Measurements from ENCODE around the gene RABGAP1L.

The RABGAP1L gene

DNA sequence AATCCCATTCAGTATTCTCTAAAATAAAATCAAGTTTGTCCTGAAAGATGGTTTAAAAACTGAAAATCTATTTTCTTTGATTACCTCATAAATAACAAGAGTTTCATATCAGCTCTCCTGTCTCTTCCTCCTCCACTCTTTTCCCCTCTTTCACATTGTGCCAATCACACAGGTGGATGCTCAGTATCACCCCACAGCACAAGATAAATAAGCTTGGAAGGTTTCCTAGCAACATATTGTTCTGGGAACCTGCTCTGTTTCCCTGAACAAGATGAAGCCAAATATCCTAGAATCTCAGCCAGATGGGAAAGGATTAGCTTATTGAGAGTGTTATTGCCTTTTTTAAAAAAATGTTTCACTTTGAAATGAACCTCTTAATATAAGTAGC, 794.7 kb downstream of the RABGAP1L start:
- DNase-seq, result peak; percentile 87

DNA sequence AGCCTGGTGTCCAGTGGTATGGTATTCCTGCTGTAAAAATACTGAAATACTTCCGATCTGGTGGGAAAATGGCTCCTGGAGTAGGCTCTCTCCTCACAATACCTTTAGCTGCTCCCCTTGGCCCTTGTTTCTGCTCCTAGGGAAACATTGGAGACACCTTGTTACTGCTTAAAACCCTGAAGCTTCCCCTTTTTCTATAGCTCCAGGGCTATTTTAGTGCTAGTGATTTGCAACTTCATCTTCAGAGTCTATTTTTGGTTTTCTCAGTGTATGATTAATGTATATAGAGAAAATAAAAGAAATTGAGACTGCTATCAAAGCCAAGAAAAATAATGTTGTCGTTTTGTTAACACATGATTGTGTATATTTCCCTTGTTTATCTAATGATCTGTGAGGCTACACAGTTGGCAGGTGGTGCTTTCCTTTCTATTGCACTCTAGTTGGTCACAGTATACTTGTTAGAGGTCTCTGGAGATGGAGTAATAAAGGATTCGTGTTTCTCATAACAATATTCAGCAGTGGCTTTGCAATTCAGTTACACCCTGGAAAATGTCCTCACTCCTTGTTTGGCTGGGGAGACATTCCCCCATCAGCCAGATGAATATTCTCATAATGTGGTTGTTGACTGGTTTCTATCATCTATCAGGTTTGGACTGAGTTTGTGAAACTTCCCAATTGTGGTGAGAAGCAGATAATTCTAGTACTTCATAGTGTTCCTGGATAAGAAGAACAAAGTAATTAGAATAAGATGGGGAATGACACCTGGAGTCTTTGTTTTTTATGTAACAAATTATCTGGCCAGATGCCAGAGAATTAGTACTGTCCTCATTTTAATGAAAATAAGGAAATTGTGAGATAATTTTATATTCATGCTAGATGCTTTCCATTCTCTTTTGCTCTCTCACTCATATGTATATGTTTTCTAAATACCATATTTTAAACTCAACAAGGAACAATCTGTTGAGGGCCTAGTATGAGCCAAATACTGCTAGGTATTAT, 795.6 kb downstream of the RABGAP1L start:
- DNase-seq, result peak; percentile 97

DNA sequence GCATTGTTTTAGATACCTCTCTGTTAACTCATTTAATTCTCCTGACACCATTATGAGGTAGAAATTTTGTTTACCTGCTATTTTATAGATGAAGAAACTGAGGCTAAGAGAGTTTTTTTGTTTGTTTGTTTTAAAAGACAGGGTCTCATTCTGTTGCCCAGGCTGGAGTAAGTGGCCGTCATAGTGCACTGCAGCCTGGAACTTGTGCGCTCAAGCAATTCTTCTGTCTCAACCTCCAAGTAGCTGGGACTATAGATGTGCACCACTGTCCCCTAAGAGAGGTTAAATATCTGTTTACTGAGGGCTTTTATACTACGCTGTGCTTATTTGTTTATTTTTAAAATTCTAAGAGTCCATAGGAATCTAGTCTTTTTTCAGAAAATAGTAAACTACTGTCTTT, 796.8 kb downstream of the RABGAP1L start:
- DNase-seq, result no peak

DNA sequence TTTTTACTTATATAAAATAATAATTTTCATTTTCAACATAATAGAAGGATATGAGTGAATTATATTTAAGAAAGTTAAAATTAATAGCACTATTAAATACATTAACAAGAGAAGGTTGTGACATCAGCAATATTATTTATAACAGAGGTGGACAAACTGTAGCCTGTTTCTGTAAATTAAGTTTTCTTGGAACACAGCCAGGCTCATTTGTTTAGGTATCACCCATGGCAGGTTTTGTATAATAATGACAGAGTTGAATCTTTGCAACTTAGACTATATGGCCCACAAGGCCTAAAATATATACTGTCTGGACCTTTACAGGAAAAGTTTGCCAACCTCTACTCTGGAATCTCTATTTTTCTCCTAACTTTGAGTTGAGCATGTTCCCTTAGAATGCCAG, 797.7 kb downstream of the RABGAP1L start:
- no peak for DNase-seq

DNA sequence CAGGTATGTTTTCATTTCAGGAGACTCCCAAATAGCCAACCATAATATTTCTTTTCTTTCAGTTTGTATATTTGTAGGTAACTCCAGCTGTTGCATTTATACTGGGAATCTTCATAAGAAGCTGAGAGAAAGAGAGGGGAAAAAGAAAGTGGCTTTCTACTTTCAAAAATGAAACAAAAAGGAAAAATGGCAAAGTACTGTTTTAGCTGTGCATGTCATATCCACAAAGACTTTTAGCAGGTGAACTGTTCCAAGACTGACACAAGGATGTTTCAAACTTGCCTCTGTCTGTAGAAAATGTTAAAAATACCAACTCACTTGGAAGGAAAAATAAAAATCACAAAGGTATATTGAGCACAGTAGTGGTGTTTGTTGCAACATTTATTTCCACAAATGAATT, 798.5 kb downstream of the RABGAP1L start:
- no peak for DNase-seq

DNA sequence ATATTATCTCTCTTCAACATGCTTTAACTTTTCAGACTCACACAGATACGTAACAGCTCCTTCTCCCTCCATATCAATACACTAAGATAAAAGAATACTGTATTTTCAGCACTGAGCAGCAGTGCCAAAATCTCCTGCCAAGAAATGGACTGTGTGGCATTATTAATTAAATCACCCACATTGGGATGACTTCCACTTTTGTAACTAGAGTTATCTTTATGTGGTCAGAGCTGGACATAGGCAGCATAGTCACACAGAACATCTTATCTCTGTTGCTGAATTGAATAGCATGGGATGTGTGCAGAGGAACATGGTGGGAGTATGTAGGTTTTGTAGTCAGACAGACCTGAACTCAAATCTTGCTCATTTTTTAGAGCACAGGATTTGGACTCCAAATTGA, 799.1 kb downstream of the RABGAP1L start:
- no peak for DNase-seq

DNA sequence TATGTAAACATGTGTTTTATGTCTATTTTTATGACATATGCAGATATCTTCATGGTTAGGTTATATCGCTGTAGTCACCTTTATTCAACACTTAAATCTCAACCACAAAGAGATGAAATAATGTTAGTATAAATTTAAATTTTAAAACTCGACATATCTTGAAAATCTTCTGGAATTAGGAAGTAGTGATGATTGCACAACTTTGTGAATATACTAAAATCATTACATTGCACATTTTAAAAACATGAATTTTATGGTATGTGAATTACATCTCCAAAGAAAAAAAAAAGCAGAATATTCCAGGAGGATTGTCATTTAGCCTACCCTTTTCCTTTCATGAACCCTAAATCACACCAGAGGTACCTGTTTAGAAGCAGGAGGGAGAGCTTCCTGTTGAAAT, 801.0 kb downstream of the RABGAP1L start:
- no peak for DNase-seq

DNA sequence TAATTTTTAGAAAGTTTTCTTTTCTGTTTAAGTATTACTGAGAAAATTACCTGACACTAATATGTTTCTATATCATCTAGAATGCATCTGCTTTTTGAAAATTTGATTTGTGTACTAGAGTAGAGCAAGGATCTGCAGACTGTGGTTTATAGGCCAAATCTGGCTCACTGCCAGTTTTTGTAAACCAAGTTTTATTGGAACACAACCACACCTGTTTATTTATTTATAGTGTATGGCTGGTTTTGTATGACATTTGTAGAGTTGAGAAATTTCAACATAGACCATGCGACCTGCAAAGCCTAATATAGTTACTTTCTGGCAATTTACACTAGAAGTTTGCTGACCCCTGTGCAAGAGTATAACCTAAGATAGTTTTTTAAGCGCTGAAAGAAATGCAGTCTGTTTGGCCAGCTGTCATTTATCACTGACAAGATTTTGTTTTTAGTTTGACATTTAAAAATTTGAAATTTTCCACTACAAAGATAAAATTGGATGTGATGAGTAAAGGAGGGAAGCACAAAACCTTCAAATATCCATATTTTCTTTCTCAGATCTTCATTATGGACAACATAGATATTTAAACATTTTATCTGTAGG, 804.3 kb downstream of the RABGAP1L start:
- peak; percentile 62 for DNase-seq

DNA sequence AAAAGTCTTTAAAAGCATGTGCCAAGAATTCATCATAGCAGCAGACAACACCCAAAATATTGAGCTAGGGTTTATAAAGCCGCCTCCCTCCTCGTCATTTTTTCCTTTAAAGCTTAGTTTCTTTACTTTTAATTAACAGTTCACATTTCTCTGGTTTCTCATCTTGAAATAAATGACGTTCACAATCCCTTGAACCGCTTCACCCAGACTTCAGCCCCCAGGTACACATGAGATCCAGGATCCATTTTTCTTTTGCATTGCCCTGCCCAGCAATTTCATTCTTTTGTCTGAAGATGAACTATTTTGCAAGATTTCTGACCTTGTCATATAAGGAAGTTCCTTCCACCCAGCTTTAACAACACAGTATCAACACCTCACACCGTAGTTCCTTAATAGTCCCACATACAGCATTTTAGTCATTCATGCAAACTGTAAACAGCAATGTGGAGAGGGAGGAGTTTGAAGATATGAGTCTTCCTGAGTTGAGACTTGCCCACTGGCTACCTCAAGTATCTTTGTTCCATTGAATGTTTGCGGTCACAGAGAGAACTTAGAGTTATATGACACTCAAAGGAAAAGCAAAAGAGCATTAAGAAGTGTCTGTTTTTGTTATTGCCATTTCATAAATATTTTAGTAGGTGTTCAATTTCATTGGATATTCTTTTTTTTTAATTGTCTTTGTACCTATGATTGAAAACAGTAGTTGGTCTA, 805.1 kb downstream of the RABGAP1L start:
- DNase-seq, result peak; percentile 13

DNA sequence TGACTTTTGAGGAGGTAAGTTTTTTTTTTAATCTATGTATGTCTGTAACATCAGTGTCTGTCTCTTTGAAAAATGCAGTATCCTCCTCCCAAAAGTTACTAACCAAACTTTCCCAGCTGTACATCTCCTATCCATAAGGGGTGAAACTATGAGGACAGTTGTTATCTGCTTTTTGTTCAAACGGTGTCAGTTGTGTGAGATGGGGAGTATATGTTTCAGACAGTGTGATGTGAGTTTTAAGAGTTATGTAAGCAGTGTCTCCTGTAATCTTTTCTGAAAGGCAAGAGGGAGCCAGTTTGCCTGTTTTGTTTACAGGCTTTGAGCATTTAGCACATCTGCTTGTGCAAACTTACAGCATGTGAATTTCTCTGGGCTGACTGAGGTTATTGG, 805.6 kb downstream of the RABGAP1L start:
- DNase-seq, result peak; percentile 29

DNA sequence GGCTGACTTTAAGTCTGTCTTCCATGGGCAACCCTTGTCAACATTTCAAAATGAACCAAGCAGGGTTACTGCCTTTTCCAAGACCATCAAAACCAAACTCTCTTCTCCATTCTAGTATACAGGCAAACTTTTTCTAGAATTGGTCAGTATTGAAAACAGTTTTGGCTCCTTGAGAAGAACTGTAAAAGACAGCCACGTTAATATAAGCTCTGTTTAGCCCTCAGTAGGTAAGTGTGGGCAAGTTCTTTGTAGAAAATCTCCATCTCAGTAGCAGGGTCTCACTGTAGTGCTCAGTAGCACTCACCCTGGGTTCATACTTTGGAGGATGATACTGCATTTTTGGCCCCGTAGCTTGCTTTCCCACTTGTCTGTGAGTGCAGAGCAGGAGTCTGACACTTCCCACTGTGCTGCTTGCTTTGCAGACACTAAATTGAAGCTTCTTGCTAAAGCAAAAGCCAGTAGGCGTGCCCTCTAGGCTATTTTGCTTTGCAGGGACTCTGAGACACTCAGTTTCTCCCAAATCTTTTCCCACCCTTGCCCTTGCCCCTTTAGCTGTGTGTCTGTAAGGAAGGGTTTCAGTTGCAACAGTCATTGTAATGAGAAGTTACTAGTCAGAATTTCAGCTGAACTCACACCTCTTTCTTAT, 806.2 kb downstream of the RABGAP1L start:
- no peak for DNase-seq

DNA sequence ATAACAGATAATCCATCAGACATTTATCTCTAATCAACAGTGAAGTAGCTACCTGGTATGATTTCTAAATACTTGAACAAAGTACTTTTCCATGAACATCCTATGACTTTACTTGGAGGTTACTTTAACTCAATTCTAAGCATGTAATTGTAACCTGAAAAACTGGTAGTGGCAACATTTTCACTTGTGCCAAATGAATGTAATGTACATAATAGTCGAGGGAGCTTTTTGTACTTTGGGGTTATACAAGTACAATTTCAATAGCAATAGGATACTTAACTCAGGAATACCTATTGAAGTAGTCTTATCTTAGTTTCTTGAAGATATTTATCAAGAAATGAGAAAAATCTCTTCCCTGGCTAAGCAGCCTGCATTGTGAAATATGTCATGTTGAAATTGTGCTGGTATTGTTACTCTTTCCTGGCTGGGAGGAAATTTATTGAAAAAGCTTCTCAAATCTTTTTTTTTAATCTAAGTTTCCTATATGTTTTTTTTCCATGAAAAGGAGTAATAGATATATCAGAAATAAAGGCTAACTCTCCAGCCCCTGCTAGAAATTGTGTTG, 806.8 kb downstream of the RABGAP1L start:
- DNase-seq, result no peak

DNA sequence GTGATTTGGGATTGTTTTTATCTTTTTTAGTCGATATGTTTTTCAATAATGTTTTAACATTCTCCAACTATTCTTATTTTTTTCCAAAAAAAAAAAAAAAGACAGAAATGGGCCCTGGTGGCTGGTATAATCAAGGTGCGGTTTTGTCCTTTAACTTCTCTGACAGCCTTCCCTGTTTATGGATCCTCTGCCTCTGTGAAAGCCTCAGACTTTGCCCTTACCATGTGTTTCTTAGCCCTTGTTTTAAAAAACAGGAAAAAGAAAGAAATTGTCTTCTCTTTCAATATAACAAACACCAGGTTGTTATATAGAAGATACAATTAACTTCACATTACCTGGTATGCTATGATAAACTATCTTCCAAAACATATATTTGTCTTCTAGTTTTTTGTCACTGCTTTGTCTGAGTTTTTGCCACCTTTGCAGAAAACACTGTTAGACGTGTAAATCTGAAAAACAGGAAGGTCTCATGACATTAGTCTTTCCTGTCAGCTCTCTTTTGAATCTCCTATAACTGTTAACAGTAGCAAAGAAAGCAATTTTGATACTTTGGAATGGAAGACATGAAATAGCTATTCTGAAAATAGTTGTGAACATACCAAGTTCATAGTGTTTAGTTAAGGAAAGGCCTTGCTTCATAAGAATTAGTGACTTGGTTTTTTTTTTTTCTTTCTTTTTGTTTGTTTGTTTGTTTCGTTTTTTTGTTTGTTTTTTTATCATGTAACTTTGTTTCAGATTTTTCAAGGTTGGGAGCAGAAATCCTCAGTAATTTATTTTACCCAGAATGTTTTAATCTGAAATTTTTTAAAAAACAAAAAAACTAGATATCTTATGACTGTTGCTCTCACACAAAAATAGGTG, 808.8 kb downstream of the RABGAP1L start:
- DNase-seq, result no peak

DNA sequence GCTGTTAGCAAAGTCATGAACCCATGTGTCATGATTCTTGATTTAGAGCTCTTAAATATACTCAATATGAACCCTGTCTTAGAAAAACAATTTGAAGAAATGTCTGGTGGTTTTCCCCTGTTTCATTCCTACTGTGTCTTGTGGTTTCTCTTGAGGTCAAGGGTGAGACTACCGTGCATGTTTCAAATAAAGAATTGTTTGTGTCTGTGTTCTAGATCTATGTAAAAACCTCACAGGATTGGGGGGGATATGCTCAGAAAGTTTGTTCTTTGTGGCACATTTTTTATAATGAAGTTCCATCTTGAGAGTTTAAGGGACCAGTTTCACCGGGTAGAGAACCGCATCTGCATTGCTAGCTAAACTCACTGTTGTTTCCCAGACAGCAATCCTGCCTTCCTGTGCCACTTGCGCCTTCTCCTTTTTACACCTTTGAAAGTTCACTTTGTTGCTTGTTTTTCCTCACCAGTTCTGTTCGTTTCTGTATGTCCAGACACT, 809.5 kb downstream of the RABGAP1L start:
- DNase-seq, result no peak

DNA sequence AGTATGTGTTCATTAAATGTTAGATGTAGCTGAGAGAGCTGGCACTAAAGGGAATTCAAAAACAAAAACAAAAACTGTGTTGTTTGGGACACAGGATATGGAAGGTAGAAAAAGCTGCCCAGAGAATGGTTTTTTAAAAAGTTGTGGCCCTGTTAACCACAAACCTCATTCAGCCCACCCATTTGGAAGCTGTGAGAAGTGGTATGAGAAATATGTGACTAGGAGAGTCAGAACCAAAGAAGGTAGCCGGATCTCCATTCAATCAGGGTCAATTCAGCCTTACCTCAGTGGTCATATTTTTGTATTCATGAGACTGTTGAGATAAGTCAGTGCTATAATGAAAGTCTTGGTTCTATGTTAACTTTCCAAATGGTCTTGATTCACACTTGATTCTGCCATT, 810.7 kb downstream of the RABGAP1L start:
- no peak for DNase-seq

DNA sequence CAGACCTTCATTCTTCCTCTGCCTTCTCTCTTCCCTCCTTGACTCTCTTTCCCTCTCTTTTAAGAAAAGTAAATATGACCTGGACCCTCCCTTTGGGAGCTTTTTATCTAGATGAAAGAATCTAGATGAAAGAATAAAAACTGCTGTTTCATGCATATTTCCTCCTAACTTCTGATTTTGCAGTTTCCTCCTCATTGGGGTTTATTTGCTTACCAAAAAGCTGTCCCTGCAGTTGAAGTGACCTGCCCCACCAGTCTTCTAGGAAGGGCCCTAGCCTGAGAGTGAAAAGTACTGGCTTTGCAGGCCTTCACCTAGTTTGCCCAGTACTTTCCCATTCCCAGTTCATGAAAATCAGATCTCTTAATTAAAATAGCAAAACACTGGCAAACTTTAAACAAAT, 812.1 kb downstream of the RABGAP1L start:
- DNase-seq, result no peak

DNA sequence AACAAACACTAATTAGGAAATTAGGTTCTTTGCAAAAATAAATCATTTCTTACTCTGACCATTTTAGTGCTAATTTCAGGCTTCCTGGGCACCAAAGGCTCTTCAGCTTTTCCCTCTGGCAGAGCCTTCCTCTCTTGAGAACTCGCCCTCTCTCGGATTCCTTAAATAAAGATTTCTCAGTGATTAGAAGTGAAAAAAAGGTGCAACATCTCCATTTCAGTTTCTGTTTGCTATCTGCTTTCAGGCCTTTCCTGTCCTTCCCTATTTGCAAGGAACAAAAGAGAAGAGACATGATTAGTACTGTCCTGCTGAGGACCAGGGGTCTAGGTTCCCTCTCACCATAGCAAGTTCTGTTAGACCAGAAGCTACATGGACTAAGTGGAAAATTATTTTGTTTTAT, 812.6 kb downstream of the RABGAP1L start:
- DNase-seq, result no peak

DNA sequence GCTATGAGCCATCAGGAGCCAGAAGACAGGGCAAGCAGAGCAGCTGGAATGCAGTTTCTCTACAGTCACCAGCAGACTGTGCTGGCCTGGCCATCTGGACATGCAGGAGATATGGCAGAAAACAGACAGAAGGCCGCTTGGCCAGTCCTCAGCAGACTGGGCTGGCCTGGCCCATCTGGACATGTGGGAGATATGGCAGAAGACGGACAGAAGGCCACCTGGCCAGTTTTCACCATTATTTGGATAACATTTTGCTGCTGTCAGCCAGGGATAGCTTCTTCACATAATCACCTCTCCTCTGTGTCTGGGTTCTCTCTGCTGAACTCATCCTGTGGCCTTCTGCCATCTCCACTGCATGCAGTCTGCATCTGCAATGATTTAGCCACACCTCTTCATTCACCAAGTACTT, 815.4 kb downstream of the RABGAP1L start:
- DNase-seq, result no peak

DNA sequence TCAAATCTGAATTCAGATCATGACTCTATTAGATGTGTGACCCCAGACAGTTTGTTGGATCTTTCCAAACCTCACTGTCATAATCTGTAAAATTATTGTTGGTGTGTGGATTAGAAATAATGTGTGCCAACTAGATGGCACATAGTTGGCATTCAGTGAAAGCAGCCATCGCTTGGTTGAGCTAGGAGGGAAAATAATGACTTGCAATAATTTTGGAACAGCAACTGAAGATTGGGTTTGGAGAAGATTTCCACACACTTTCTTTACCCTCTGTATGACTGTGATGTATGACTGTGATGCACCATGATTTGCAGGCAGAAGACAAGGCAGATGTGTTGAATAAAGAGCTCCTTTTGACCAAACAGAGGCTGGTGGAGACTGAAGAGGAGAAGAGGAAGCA, 816.4 kb downstream of the RABGAP1L start:
- DNase-seq, result no peak

DNA sequence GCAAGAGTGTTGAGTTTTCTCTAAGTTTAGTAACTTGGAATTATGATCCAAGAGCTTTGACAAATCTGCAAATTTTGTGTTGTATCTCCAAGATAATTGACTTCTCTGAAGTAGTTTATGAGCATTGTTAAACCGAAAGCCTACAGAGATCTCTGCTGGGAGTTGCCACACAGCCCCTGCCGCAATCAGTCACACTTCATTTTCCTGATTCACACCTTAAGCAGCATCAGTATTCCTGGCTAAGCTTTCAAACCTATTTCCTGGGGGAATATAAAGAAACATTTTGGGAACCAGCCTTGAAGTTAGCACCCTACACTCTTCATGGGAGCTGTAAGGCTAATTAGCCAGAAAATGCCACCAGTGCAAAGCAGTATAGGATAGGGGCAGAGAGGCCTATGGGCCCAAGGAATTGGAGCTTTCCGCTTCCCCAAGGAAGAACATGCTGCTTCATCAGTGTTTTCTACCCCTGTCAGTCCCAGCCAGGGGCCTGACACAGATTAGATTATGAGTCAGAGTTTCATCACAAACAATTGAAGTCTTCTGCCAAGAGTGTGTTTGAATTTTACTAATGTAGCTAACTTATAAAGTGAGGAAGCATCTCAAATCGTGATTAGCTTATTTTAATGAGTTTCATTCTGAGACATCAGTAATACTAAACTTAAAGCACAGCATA, 817.3 kb downstream of the RABGAP1L start:
- DNase-seq, result no peak
